HEK293 (cell line): ENCODE measurements around the gene GMIP.

Experiments used
- CTCF ChIP-seq: fragments of 450-650 bp; formaldehyde crosslinking; IDR thresholded peaks from 2 replicates; pipeline ENCODE4 v1.5.1; 2016; ENCODE audit warnings: missing biosample characterization, missing genetic modification characterization
- GLIS1 ChIP-seq: fragments of 450-650 bp; formaldehyde crosslinking; IDR thresholded peaks from 2 replicates; pipeline ENCODE4 v1.5.1; 2016; ENCODE audit warnings: missing biosample characterization, missing genetic modification characterization
- MYNN ChIP-seq: fragments of 450-650 bp; formaldehyde crosslinking; IDR thresholded peaks from 2 replicates; pipeline ENCODE4 v1.5.1; 2016; ENCODE audit warnings: missing biosample characterization, missing genetic modification characterization, borderline replicate concordance
- SP3 ChIP-seq: fragments of 450-650 bp; formaldehyde crosslinking; IDR thresholded peaks from 2 replicates; pipeline ENCODE4 v1.5.1; 2016; ENCODE audit warnings: missing biosample characterization, missing genetic modification characterization
- YY1 ChIP-seq: fragments of 450-650 bp; formaldehyde crosslinking; IDR thresholded peaks from 2 replicates; pipeline ENCODE4 v1.5.1; 2018; ENCODE audit warnings: missing biosample characterization, missing genetic modification characterization
- ZBTB1 ChIP-seq: fragments of 450-650 bp; formaldehyde crosslinking; IDR thresholded peaks from 2 replicates; pipeline ENCODE4 v1.5.1; 2016; ENCODE audit warnings: missing biosample characterization, missing genetic modification characterization
- ZBTB17 ChIP-seq: fragments of 450-650 bp; formaldehyde crosslinking; IDR thresholded peaks from 2 replicates; pipeline ENCODE4 v1.5.1; 2016; ENCODE audit warnings: missing biosample characterization, missing genetic modification characterization
- ZNF10 ChIP-seq: fragments of 450-650 bp; formaldehyde crosslinking; IDR thresholded peaks from 2 replicates; pipeline ENCODE4 v1.5.1; 2017; ENCODE audit warnings: missing biosample characterization, missing genetic modification characterization
- ZNF121 ChIP-seq: fragments of 450-650 bp; formaldehyde crosslinking; IDR thresholded peaks from 2 replicates; pipeline ENCODE4 v1.5.1; 2016; ENCODE audit warnings: missing biosample characterization, missing genetic modification characterization
- ZNF18 ChIP-seq: fragments of 450-650 bp; formaldehyde crosslinking; IDR thresholded peaks from 2 replicates; pipeline ENCODE4 v1.5.1; 2016; ENCODE audit warnings: missing biosample characterization, missing genetic modification characterization
- ZNF311 ChIP-seq: fragments of 450-650 bp; formaldehyde crosslinking; IDR thresholded peaks from 2 replicates; pipeline ENCODE4 v1.5.1; 2017; ENCODE audit warnings: missing biosample characterization, missing genetic modification characterization, borderline replicate concordance
- ZNF585B ChIP-seq: fragments of 450-650 bp; formaldehyde crosslinking; IDR thresholded peaks from 2 replicates; pipeline ENCODE4 v1.5.1; 2016; ENCODE audit warnings: missing biosample characterization, missing genetic modification characterization
- ZNF704 ChIP-seq: fragments of 450-650 bp; formaldehyde crosslinking; IDR thresholded peaks from 2 replicates; pipeline ENCODE4 v1.5.1; 2016; ENCODE audit warnings: missing biosample characterization, missing genetic modification characterization
- ZXDB ChIP-seq: fragments of 450-650 bp; formaldehyde crosslinking; IDR thresholded peaks from 2 replicates; pipeline ENCODE4 v1.5.1; 2016; ENCODE audit warnings: missing biosample characterization, missing genetic modification characterization

DNA sequence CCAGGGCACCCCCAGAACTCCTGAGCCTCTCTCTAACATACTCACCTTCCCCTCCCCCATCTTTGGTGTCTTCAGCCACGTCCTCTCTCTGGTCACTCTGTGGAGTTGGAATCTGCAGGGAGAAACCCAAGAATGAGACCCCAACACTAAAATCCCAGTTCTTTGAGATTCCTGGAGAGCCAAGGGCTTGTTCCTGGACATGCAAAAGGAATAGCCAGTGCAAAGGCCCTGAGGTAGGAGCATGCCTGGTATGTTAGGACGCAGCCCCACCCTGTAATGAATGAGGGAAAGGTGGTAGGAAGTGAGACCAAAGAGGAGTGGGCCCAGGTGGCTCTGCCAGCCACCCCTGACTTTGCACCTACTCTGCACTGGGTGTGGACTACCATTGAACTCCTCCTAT, 13.0 kb downstream of the GMIP start:
- TF ChIP-seq ZNF585B (tag by site-specific recombination): no peak
- TF ChIP-seq ZNF704 (tag by site-specific recombination): no peak
- TF ChIP-seq ZXDB: no peak
- TF ChIP-seq CTCF: no peak
- no peak for TF ChIP-seq YY1 (tag by site-specific recombination)
- TF ChIP-seq ZNF121 (tag by site-specific recombination): no peak
- TF ChIP-seq ZBTB17: no peak
- no peak for TF ChIP-seq SP3 (tag by site-specific recombination)
- no peak for TF ChIP-seq ZNF10 (tag by site-specific recombination)
- no peak for TF ChIP-seq ZBTB1 (tag by site-specific recombination)
- TF ChIP-seq ZNF18: no peak
- no peak for TF ChIP-seq ZNF311 (tag by site-specific recombination)
- no peak for TF ChIP-seq GLIS1
- no peak for TF ChIP-seq MYNN (tag by site-specific recombination)
